CD14-positive monocyte (primary cell): ENCODE results near the gene SULT1E1. TPM values are rescaled to one million over a fixed set of nuclear protein-coding genes. Genes with fewer than 3 reads are reported as not detected.

ENCODE experiments used
- DNase-seq, 3 donors: peaks; one replicate each; pipeline ENCODE4 v3.0.0-alpha.2; 2011 to 2022
- H2AFZ ChIP-seq: 2 replicates; pipeline ENCODE4 v1.6.0; 2012; ENCODE audit warnings: mild to moderate bottlenecking, low read depth, low read length, inconsistent platforms; ENCODE audit not compliant: insufficient read depth, poor library complexity, severe bottlenecking
- H3K27ac ChIP-seq, 2 donors: 1 replicate in 1 of 2; 2 replicates in 1 of 2; pipeline ENCODE4 v1.5.1; 2012 to 2013; ENCODE audit warnings: low read length in 2 of 2, control low read depth in 1 of 2, inconsistent platforms in 1 of 2, low read depth in 1 of 2, mild to moderate bottlenecking in 1 of 2
- H3K27me3 ChIP-seq, 2 donors: one replicate each; pipeline versions ENCODE4 v1.6.0 to v1.6.1; 2011 to 2013; ENCODE audit warnings: low read length in 2 of 2; ENCODE audit not compliant: control insufficient read depth in 2 of 2, insufficient read depth in 2 of 2
- H3K36me3 ChIP-seq, 2 donors: replicated peaks in 1 of 2; 1 replicate in 1 of 2; 2 replicates in 1 of 2; pipeline versions ENCODE4 v1.5.1 to v1.6.1; 2012 to 2013; ENCODE audit warnings: low read length in 2 of 2, control low read depth in 1 of 2, inconsistent platforms in 1 of 2, mild to moderate bottlenecking in 1 of 2; ENCODE audit not compliant: insufficient read depth in 2 of 2, control insufficient read depth in 1 of 2
- H3K4me1 ChIP-seq, 2 donors: 1 replicate in 1 of 2; 2 replicates in 1 of 2; pipeline versions ENCODE4 v1.5.1 to v1.6.1; 2012 to 2013; ENCODE audit warnings: low read length in 2 of 2, control low read depth in 1 of 2, inconsistent platforms in 1 of 2, mild to moderate bottlenecking in 1 of 2, moderate library complexity in 1 of 2; ENCODE audit not compliant: insufficient read depth in 2 of 2, control insufficient read depth in 1 of 2
- H3K4me2 ChIP-seq: replicated peaks from 2 replicates; pipeline ENCODE3; 2012; ENCODE audit warnings: low read length, moderate library complexity, mild to moderate bottlenecking; ENCODE audit not compliant: poor library complexity, severe bottlenecking; ENCODE audit errors: extremely low read depth
- H3K4me3 ChIP-seq, 3 experiments: fragments of 200-600 bp in 1 of 3; sonication (generic) in 1 of 3; replicated peaks in 1 of 3; 1 replicate in 2 of 3; 2 replicates in 1 of 3; pipeline ENCODE4 v1.5.1; 2011 to 2013; ENCODE audit warnings: low read length in 3 of 3, mild to moderate bottlenecking in 3 of 3, control low read depth in 2 of 3, low read depth in 2 of 3, inconsistent platforms in 1 of 3, moderate library complexity in 1 of 3
- H3K79me2 ChIP-seq: 2 replicates; pipeline ENCODE4 v1.6.0; 2012; ENCODE audit warnings: mild to moderate bottlenecking, control low read depth, inconsistent platforms, low read length, moderate library complexity; ENCODE audit not compliant: insufficient read depth
- H3K9ac ChIP-seq: 2 replicates; pipeline ENCODE4 v1.6.0; 2017; ENCODE audit warnings: low read length, mild to moderate bottlenecking; ENCODE audit not compliant: insufficient read depth, poor library complexity, severe bottlenecking
- H3K9me3 ChIP-seq, 2 donors: replicated peaks in 1 of 2; 1 replicate in 1 of 2; 2 replicates in 1 of 2; pipeline versions ENCODE4 v1.5.1 to v1.6.1; 2012 to 2013; ENCODE audit warnings: low read length in 2 of 2, control low read depth in 1 of 2; ENCODE audit not compliant: control insufficient read depth in 1 of 2, insufficient read depth in 1 of 2
- H4K20me1 ChIP-seq: 2 replicates; pipeline ENCODE4 v1.6.0; 2012; ENCODE audit warnings: mild to moderate bottlenecking, low read length, control low read depth, moderate library complexity; ENCODE audit not compliant: insufficient read depth
- H3K27ac Mint-ChIP-seq, 7 donors: one replicate each; pipeline ENCODE4 v1.8.0; 2020; ENCODE audit warnings: mild to moderate bottlenecking in 7 of 7, mixed read lengths in 7 of 7, moderate library complexity in 6 of 7, inconsistent platforms in 2 of 7
- H3K27me3 Mint-ChIP-seq, 3 donors: one replicate each; pipeline ENCODE4 v1.8.0; 2021 to 2022; ENCODE audit warnings: low read depth in 3 of 3, mild to moderate bottlenecking in 3 of 3, mixed read lengths in 3 of 3, moderate library complexity in 3 of 3, inconsistent platforms in 1 of 3
- H3K36me3 Mint-ChIP-seq, 2 donors: one replicate each; pipeline ENCODE4 v1.8.0; 2020; ENCODE audit warnings: mixed read lengths in 2 of 2, inconsistent platforms in 1 of 2, mild to moderate bottlenecking in 1 of 2
- H3K4me1 Mint-ChIP-seq: one replicate; pipeline ENCODE4 v1.8.0; 2020; ENCODE audit warnings: mild to moderate bottlenecking, mixed read lengths
- H3K4me3 Mint-ChIP-seq, 2 donors: one replicate each; pipeline ENCODE4 v1.8.0; 2020; ENCODE audit warnings: mild to moderate bottlenecking in 2 of 2, mixed read lengths in 2 of 2, moderate library complexity in 1 of 2
- H3K9me3 Mint-ChIP-seq, 7 donors: one replicate each; pipeline ENCODE4 v1.8.0; 2020 to 2022; ENCODE audit warnings: mixed read lengths in 7 of 7, mild to moderate bottlenecking in 6 of 7, moderate library complexity in 6 of 7, inconsistent platforms in 2 of 7
- WGBS: methylation state at CpG from one replicate; pipeline ENCODE4 v1.1.5; 2013; ENCODE audit warnings: missing lambda C conversion rate; ENCODE audit not compliant: insufficient coverage; 5-methylcytosine and 5-hydroxymethylcytosine counted together
- intact Hi-C, 2 donors: fragments of 100-400 bp; cut with micrococcal nuclease; formaldehyde crosslinking; loops; one replicate each; pipeline versions ENCODE4 v1.15.0 to v1.15.1; 2023
- polyA plus RNA-seq, 3 donors: library from polyadenylated mRNA; depleted of rRNA in 1 of 3; unstranded in 2 of 3; stranded (reverse) in 1 of 3; fragments of 300-500 nt in 2 of 3; fragments of >200 nt in 1 of 3; fragmentation: Illumina TruSeq in 2 of 3; gene quantifications; 1 replicate in 2 of 3; 2 replicates in 1 of 3; pipeline ENCODE4 v1.2.3, GENCODE V29; 2012 to 2021
- TF ChIP-seq, protein P1 (sequence below): fragments of 200-600 bp; IDR thresholded peaks from one replicate; pipeline ENCODE4 v1.8.0; 2022; ENCODE audit warnings: antibody characterized with exemption, mild to moderate bottlenecking

The SULT1E1 gene
- polyA plus RNA-seq, 3 donors, result not detected

GRCh38 chr4:69881173-69881773 is 21.3 kb upstream of the SULT1E1 start:
- no peaks in the 10 kb centered on the region for H3K36me3 Mint-ChIP-seq
- Histone ChIP-seq H3K36me3 (no peaks in the 10 kb centered on the region), H3K4me2 (no peak overlapping the region), H3K27me3 (no peaks in the 10 kb centered on the region), H3K9me3 (peaks cover 6 to 7% of the 10 kb centered on the region in 2 donors), H2AFZ (no peak overlapping the region), H3K79me2 (no peaks in the 10 kb centered on the region), H4K20me1 (no peaks in the 10 kb centered on the region), H3K4me1 (no peaks in the 10 kb centered on the region), H3K9ac (no peak overlapping the region), H3K4me3 (no peak overlapping the region), H3K27ac (no peak overlapping the region)
- H3K9me3 Mint-ChIP-seq, result peaks cover 0 to 10% (median 4%) of the 10 kb centered on the region in 7 donors
- no peaks in the 10 kb centered on the region for H3K27me3 Mint-ChIP-seq
- peak; percentile 46 to 72 (median 61) for DNase-seq
- peaks cover 5% of the 10 kb centered on the region for H3K4me1 Mint-ChIP-seq
- no peak overlapping the region for H3K4me3 Mint-ChIP-seq
- TF ChIP-seq, protein P1, sequence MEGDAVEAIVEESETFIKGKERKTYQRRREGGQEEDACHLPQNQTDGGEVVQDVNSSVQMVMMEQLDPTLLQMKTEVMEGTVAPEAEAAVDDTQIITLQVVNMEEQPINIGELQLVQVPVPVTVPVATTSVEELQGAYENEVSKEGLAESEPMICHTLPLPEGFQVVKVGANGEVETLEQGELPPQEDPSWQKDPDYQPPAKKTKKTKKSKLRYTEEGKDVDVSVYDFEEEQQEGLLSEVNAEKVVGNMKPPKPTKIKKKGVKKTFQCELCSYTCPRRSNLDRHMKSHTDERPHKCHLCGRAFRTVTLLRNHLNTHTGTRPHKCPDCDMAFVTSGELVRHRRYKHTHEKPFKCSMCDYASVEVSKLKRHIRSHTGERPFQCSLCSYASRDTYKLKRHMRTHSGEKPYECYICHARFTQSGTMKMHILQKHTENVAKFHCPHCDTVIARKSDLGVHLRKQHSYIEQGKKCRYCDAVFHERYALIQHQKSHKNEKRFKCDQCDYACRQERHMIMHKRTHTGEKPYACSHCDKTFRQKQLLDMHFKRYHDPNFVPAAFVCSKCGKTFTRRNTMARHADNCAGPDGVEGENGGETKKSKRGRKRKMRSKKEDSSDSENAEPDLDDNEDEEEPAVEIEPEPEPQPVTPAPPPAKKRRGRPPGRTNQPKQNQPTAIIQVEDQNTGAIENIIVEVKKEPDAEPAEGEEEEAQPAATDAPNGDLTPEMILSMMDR, result peak; percentile 88
- intact Hi-C loops, result loop anchor here (5.0 kb wide), 2 partner anchors 189 to 194 kb away; no protein-coding TSS in a partner anchor
- no peak overlapping the region for H3K27ac Mint-ChIP-seq

- intact Hi-C loops, result no loop called here
- no CpG with 5 or more reads among the region's 2 CpGs for WGBS
- H3K27ac ChIP-seq, result no peak overlapping the region
Observed at GRCh38 chr4:69878250-69878649, 18.3 kb upstream of the SULT1E1 start.

More at GRCh38 chr4:69878250-69878649, 18.3 kb upstream of the SULT1E1 start:
- H2AFZ ChIP-seq, result no peak overlapping the region
- H3K9ac ChIP-seq, result no peak overlapping the region
- H3K4me3 ChIP-seq, result no peak overlapping the region
- Mint-ChIP-seq H3K27me3 (no peaks in the 10 kb centered on the region), H3K36me3 (no peaks in the 10 kb centered on the region), H3K27ac (peak overlapping the region in 1 of 7 donors; percentile 69), H3K9me3 (peaks cover 0 to 5% (median under 1%) of the 10 kb centered on the region in 7 donors), H3K4me3 (no peak overlapping the region), H3K4me1 (peaks cover 5% of the 10 kb centered on the region)
- DNase-seq, result no peak
- TF ChIP-seq, protein P1, result no peak
- no peaks in the 10 kb centered on the region for H4K20me1 ChIP-seq
- no peak overlapping the region for H3K4me2 ChIP-seq
- H3K27me3 ChIP-seq, result no peaks in the 10 kb centered on the region
- H3K36me3 ChIP-seq, result no peaks in the 10 kb centered on the region
- no peaks in the 10 kb centered on the region for H3K79me2 ChIP-seq
- H3K9me3 ChIP-seq, result peaks cover under 1 to 1% of the 10 kb centered on the region in 2 donors
- H3K4me1 ChIP-seq, result no peaks in the 10 kb centered on the region
